LNCaP clone FGC (cell line): ENCODE data around the gene TXNL4A.

Experiments used
- DNase-seq: peaks from one replicate; pipeline ENCODE4 v3.0.0-alpha.2; 2011; ENCODE audit warnings: low read depth
- H3K4me3 ChIP-seq: 2 replicates; pipeline ENCODE4 v1.5.1; 2011; ENCODE audit warnings: mild to moderate bottlenecking, low read depth, low read length, control low read depth
- TF ChIP-seq, protein P1 (sequence below): IDR thresholded peaks from 2 replicates; pipeline ENCODE4 v1.5.1; 2012; ENCODE audit warnings: mild to moderate bottlenecking; ENCODE audit not compliant: control insufficient read depth, insufficient read depth; ENCODE audit errors: extremely low read depth

Gene TXNL4A

DNA sequence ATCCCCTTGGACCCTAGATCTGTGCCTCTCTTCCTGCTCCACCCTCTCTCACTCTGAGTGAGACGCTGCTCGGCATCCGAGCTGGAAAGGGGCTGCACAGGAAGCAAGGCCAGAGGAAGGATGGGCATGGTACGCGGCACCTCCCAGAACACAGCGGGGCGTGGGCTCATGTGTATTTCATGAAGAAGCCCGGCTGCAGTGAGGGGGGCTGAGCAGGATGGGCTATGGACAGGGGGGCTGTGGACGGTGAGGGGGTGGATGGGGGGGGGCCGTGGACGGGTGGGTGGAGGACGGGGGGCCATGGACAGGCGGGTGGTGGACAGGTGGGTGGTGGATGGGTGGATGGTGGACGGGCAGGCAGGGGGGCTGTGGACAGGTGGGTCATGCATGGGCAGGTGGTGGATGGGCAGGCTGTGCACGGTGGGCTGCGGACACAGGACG is 65.4 kb downstream of the TXNL4A start:
- DNase-seq = no peak

DNA sequence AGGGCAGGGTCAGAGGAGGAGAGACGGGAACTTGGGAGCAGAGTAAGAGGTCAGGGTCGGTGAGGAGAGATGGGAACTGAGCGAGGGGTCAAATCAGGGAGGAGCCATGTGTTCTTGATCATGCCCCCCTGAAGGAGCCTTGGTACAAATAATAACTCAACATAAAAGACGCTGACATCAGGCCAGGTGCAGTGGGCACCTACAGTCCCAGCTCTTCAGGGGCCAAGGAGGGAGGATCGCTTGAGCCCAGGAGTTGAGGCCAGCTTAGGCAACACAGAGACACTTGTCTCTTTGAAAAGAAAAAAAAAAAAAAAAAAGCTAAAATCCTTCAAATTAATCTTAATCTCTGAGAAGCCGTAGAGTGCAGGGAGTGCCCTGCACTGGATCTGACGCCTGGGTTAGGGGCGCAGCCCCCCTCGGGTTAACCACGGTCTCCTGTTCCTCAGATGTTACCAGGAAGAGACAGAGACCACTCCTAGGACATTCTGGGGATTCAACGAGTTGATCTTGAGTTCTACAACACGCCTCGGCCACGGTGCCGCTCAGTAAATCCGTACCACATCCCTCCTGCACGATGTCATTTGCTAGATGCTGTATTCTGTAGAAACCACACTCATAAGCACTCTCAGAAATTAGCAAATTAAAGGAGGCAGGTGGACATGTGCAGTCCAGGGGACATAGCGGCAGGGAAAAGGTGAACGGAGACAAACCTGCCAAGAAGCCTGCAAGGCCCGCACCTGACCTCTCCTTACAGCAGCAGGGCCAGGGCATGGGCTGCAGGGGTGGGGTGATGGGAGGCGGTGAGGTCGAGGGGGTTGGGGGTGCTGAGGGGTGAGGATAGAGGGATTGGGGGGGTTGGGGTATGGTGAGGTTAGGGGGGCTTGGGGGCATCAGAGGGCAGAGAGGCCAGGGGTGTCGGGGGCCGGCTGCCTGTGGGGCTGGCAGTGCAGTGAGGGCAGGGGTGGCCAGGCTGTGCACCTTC is 66.1 kb downstream of the TXNL4A start:
- TF ChIP-seq, protein P1, sequence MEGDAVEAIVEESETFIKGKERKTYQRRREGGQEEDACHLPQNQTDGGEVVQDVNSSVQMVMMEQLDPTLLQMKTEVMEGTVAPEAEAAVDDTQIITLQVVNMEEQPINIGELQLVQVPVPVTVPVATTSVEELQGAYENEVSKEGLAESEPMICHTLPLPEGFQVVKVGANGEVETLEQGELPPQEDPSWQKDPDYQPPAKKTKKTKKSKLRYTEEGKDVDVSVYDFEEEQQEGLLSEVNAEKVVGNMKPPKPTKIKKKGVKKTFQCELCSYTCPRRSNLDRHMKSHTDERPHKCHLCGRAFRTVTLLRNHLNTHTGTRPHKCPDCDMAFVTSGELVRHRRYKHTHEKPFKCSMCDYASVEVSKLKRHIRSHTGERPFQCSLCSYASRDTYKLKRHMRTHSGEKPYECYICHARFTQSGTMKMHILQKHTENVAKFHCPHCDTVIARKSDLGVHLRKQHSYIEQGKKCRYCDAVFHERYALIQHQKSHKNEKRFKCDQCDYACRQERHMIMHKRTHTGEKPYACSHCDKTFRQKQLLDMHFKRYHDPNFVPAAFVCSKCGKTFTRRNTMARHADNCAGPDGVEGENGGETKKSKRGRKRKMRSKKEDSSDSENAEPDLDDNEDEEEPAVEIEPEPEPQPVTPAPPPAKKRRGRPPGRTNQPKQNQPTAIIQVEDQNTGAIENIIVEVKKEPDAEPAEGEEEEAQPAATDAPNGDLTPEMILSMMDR = no peak
- DNase-seq = no peak
- no peak overlapping the region for H3K4me3 ChIP-seq

More for the DNA sequence above, 65.4 kb downstream of the TXNL4A start:
- H3K4me3 ChIP-seq = no peak overlapping the region
- TF ChIP-seq, protein P1 = no peak
